Mucosa of descending colon (tissue), 3 donors: Measurements from ENCODE around the gene RPS16. TPM values are rescaled to one million over a fixed set of nuclear protein-coding genes. Genes with fewer than 3 reads are reported as not detected.
"Not testable (repeated sequence)": the region's sequence is repeated elsewhere in the genome, so short reads cannot be mapped to it uniquely, and the experiment has no call there.

Experiments used
- ATAC-seq: fragments of 200-7000 bp; cut with Tn5 transposase; one replicate; pipeline ENCODE4 v1.9.1; 2020; ENCODE audit warnings: mild to moderate bottlenecking, moderate library complexity
- DNase-seq, 3 donors: peaks; one replicate each; pipeline ENCODE4 v3.0.0-alpha.2; 2020
- H3K36me3 ChIP-seq: fragments of 200-600 bp; one replicate; pipeline ENCODE4 v1.8.0; 2021; ENCODE audit warnings: low read depth, mild to moderate bottlenecking
- H3K4me1 ChIP-seq: fragments of 200-600 bp; one replicate; pipeline ENCODE4 v1.8.0; 2021; ENCODE audit warnings: low read depth, mild to moderate bottlenecking
- H3K4me3 ChIP-seq: fragments of 200-600 bp; one replicate; pipeline ENCODE4 v1.8.0; 2021; ENCODE audit warnings: mild to moderate bottlenecking
- H3K9me3 ChIP-seq: fragments of 200-600 bp; one replicate; pipeline ENCODE4 v1.8.0; 2021; ENCODE audit warnings: mild to moderate bottlenecking
- CTCF ChIP-seq: fragments of 200-600 bp; IDR thresholded peaks from one replicate; pipeline ENCODE4 v1.8.0; 2022; ENCODE audit warnings: antibody characterized with exemption, mild to moderate bottlenecking
- intact Hi-C, 2 donors: fragments of 100-400 bp; cut with DNase I in 1 of 2; cut with micrococcal nuclease in 1 of 2; formaldehyde crosslinking; loops; one replicate each; pipeline versions ENCODE4 v1.11.0 to v1.11.1; 2022; cut with DNase I, micrococcal nuclease
- total RNA-seq, 3 donors: library from RNA; stranded (reverse); fragmentation: NEBNext Ultra II Directional in 2 of 3; extraction: Animal tissue kit (Norgen Biotek cat#: 25700) in 2 of 3; gene quantifications; one replicate each; pipeline versions ENCODE4 v1.2.1 to v1.2.4, GENCODE V29; 2021 to 2023
- donor health status: DM: no; HTN: no; CAD: no; lungs with moderate emphysema.
- donor health status: DM: no; HTN: no; CAD: no.
- donor health status: DM: no; HTN: yes; CAD: no.

RPS16 gene
- total RNA-seq, 3 donors from 2014 or later, result 1,270 to 1,804 (median 1,507) TPM

DNA sequence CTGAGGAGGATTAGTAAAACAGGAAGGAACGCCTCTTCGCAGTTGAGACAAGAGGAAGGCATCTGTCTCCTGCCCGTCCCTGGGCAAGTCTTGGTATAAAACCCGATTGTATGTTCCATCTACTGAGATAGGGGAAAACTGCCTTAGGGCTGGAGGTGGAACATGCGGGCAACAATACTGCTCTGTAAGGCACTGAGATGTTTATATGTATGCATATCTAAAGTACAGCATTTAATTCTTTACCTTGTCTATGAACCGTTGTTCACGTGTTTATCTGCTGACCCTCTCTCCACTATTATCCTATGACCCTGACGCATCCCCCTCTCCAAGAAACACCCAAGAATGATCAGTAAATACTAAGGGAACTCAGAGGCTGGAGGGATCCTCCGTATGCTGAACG lies 44.2 kb upstream of the RPS16 start:
- Histone ChIP-seq H3K9me3 (no peaks in the 10 kb centered on the region), H3K4me3 (no peak overlapping the region), H3K4me1 (peaks cover 10% of the 10 kb centered on the region), H3K36me3 (no peaks in the 10 kb centered on the region)
- intact Hi-C loops, result no loop called here
- no peak for DNase-seq
- no peak for ATAC-seq
- TF ChIP-seq CTCF, result no peak

DNA sequence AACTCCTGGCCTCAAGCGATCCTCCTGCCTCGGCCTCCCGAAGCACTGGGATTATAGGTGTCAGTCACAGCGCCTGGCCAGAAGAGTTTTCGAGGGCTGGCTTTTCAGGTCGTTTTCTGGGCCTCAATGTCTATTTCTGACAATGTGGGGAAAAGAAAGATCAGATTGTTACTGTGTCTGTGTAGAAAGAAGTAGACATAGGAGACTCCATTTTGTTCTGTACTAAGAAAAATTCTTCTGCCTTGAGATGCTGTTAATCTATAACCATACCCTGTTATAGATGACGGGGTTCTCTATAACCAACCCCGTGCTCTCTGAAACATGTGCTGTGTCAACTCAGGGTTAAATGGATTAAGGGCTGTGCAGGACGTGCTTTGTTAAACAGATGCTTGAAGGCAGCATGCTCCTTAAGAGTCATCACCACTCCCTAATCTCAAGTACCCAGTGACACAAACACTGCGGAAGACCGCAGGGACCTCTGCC lies 43.6 kb upstream of the RPS16 start:
- intact Hi-C loops, H3K36me3 ChIP-seq, DNase-seq, H3K9me3 ChIP-seq, H3K4me3 ChIP-seq, ATAC-seq: not testable (repeated sequence)
- H3K4me1 ChIP-seq, result peaks cover 10% of the 10 kb centered on the region

DNA sequence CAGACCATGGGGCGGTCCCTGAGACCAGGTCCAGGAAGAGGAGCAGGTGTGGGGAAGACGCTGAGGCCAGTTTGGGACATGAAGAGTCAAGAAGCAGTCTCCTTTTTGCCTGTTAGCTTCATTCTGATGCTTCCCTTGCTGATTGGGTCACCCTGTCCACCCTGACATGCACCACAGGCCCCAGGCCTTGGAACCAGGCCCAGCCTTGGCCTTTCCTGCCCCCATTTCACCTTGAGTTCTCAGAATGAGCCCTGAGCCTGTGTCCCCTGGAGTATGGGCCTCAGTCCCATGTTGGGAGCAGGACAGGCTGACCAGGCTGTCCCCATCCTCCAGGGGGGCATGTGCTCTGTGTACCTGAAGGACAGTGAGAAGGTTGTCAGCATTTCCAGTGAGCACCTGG lies 40.0 kb upstream of the RPS16 start:
- Histone ChIP-seq H3K4me3 (no peak overlapping the region), H3K36me3 (no peaks in the 10 kb centered on the region), H3K4me1 (no peaks in the 10 kb centered on the region), H3K9me3 (no peaks in the 10 kb centered on the region)
- no peak for TF ChIP-seq CTCF
- no peak for ATAC-seq
- intact Hi-C loops, result no loop called here
- no peak for DNase-seq

DNA sequence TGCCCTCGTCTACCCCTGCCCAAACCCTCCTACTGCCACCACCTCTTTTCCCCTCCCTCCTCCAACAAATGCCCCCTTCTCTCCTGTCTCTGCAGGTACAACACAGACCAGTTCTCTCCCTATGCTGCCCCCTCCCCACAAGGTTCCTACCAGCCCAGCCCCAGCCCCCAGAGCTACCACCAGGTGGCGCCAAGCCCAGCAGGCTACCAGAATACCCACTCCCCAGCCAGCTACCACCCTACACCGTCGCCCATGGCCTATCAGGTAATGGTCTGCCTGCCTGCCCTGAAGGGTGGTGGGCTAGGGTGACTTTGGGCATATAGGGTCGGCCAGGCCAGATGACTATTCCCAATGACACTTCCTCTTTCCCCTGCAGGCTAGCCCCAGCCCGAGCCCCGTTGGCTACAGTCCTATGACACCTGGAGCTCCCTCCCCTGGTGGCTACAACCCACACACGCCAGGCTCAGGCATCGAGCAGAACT lies 38.4 kb upstream of the RPS16 start:
- H3K4me3 ChIP-seq, result no peak overlapping the region
- intact Hi-C loops, result no loop called here
- ATAC-seq, result peak; percentile 68
- TF ChIP-seq CTCF, result peak; percentile 60
- DNase-seq, result peak in 2 of 3 donors; percentile 66 to 71
- peaks cover 7% of the 10 kb centered on the region for H3K36me3 ChIP-seq
- H3K9me3 ChIP-seq, result no peaks in the 10 kb centered on the region
- H3K4me1 ChIP-seq, result no peaks in the 10 kb centered on the region

- no peak for DNase-seq
- no peak for ATAC-seq
- Histone ChIP-seq H3K9me3 (no peaks in the 10 kb centered on the region), H3K36me3 (peaks cover 14% of the 10 kb centered on the region), H3K4me3 (no peak overlapping the region), H3K4me1 (no peaks in the 10 kb centered on the region)
- intact Hi-C loops, result no loop called here
- TF ChIP-seq CTCF, result no peak
These were observed 37.8 kb upstream of the RPS16 start for GRCh38 chr19:39473443-39473960.

DNA sequence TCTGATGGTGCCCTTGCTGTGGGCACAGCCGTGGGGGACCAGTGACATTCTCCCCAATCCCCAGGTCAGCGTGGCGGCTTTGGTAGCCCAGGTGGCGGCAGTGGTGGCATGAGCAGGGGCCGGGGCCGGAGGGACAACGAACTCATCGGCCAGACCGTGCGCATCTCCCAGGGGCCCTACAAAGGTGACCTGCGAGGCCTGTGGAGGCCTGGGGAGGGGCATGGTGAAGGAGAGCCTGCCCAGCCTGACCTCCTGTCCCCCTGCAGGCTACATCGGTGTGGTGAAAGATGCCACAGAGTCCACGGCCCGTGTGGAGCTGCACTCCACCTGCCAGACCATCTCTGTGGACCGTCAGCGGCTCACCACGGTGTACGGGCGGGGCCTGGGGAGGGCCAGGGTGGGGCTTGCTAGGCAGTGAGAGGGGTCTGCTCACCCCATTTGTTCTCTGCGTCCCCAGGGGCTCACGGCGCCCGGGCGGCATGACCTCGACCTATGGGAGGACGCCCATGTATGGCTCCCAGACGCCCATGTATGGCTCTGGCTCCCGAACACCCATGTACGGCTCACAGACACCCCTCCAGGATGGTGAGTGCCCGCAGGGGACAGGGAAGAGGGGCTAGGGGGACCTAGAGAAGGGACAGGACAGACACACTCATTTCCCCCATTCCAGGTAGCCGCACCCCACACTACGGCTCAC lies 37.1 kb upstream of the RPS16 start:
- peaks cover 14% of the 10 kb centered on the region for H3K36me3 ChIP-seq
- no peak for DNase-seq
- peak; percentile 5 for ATAC-seq
- no peaks in the 10 kb centered on the region for H3K9me3 ChIP-seq
- no peaks in the 10 kb centered on the region for H3K4me1 ChIP-seq
- intact Hi-C loops, result no loop called here
- TF ChIP-seq CTCF, result no peak
- H3K4me3 ChIP-seq, result no peak overlapping the region
